Body of pancreas (tissue), 4 donors: Measurements from ENCODE around the gene ACTA2.

Experiments
- CTCF ChIP-seq, 7 experiments: fragments of 450-650 bp in 4 of 7; fragments of 200-600 bp in 3 of 7; sonication (generic) in 3 of 7; IDR thresholded peaks; one replicate each; pipeline ENCODE4 v1.5.1; 2016 to 2019; ENCODE audit warnings: antibody characterized with exemption in 7 of 7
- POLR2A ChIP-seq, 3 donors: fragments of 450-650 bp; IDR thresholded peaks; one replicate each; pipeline ENCODE4 v1.6.1; 2016; ENCODE audit warnings: antibody characterized with exemption in 3 of 3, mild to moderate bottlenecking in 2 of 3

- TF ChIP-seq CTCF (IDR thresholded peaks at IDR 0.05) (no peak), POLR2A (IDR thresholded peaks at IDR 0.05) (no peak)
Observed at GRCh38 chr10:88989824-88990383, 37.3 kb upstream of the ACTA2 start.
